ENCODE measurements around the gene DUSP15.
"Not testable (repeated sequence)": the region's sequence is repeated elsewhere in the genome, so short reads cannot be mapped to it uniquely, and the experiment has no call there.

The DUSP15 gene, protein sequence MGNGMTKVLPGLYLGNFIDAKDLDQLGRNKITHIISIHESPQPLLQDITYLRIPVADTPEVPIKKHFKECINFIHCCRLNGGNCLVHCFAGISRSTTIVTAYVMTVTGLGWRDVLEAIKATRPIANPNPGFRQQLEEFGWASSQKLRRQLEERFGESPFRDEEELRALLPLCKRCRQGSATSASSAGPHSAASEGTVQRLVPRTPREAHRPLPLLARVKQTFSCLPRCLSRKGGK

GRCh38 chr20:31869942-31870725 is at the start of gene DUSP15, which contains the start of gene TTLL9:
Gene DUSP15, minus strand, starts transcription at chr20:31870527. Its CDS starts 190 bp downstream, at chr20:31870337.
Gene TTLL9, plus strand, starts transcription at chr20:31870634. Its CDS starts 493 bp downstream, at chr20:31871127.
- DNase-seq (ENCODE audit: insufficient read length, low spot score) (no peak), FAIRE-seq (no peak)

DNA sequence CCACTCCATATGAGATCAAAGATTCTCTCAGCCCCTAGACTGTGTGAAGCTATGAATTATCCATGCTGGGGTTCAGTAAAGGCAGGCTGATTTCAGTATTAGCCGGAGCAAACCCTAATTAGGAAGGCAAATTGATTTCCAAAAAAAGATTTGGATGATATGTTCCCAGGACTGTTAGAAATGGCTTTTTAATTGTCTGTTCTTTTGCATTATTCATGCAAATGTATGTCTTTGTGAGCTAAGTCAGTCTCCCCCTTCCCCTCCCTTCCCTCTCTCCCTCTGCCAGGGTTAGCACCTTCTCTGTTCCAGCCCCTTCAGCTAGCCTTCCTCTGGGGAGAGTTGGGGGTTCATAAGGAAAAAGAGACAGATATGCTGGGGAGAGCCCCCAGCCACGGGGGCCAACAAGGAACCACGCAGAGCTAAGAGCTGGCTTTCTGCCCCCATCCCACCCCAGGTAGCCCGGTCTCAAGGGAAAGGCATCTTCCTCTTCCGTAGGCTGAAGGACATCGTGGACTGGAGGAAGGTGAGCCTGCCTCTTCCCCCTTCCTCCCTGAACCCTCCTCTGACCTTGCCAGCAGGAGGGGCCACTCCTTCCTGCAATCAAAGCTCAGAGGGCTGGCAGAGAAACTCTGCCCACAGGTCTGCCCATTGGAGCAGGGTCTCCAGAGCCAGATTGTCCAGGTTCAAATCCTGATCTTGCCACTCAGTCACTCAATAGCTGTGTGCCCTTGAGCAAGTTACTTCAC is 49.3 kb upstream of the DUSP15 start:
- FAIRE-seq (no peak), DNase-seq (ENCODE audit: insufficient read length, low spot score) (no peak)

- DNase-seq (ENCODE audit: insufficient read length, low spot score): no peak
- no peak for FAIRE-seq
Observed at GRCh38 chr20:31918466-31919105, 48.3 kb upstream of the DUSP15 start.

DNA sequence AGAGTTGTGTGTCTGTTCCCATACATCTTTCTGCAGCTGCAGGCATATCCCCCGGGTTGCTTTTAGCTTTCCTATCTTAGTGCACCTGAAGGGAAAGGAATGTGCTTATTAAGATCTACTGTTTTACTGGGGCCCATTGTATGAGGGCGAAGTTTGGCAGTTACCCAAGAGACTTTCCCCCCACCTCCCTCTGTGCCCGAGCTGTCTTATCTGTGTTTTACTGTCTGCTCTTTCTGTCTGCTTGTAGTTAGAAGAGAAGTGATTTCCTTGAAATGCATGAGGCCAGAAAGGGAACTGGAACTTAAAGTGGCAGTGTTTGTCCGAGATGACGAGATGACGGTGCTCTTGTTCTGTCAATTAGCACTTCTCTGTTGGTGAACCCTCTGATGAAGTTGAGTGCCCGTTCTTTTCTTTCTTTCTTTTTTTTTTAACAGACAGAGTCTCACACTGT is 47.7 kb upstream of the DUSP15 start:
- DNase-seq (ENCODE audit: insufficient read length, low spot score); FAIRE-seq: not testable (repeated sequence)

GRCh38 chr20:31916708-31917107 is 46.4 kb upstream of the DUSP15 start:
- no peak for FAIRE-seq
- no peak for DNase-seq (ENCODE audit: insufficient read length, low spot score)

DNA sequence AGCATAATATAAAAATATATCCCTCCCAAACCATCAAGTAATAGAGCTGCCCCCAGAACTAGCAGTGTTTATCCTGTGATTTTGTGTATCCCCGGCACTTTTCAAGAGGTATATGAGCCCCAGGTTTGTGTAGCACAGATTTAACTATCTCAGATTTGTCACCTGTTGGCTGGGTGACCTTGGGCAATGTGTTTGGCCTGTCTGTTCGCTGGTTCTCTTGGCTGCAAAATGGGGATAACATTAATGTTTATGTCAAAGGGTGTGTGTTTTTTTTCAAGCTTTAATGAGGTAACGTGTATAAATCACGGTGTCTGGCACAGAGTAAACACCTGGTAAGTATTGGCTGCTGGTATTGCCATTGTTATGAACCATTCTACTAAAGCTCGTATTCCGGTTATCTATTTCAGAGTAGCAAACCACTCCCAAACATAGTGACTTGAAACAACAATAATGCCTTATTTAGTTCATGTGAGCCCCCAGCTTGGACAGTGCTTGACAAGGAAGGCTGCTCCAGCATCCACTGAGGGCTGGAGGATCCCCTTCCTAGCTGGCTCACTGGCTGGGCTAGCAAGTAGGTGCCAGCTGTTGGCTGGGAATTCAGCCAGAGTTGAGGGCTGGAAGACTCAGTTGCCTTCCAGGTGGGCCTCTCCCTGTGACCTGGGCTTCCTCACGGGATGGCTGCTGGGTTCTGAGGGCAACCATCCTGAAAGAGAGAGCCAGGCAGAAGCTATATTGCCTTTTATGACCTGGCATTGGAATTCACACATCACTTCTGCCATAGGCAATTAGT is 45.4 kb upstream of the DUSP15 start:
- no peak for FAIRE-seq
- DNase-seq (ENCODE audit: insufficient read length, low spot score): no peak

GRCh38 chr20:31914170-31914569 is 43.8 kb upstream of the DUSP15 start:
- DNase-seq (ENCODE audit: insufficient read length, low spot score): no peak
- FAIRE-seq: no peak

DNA sequence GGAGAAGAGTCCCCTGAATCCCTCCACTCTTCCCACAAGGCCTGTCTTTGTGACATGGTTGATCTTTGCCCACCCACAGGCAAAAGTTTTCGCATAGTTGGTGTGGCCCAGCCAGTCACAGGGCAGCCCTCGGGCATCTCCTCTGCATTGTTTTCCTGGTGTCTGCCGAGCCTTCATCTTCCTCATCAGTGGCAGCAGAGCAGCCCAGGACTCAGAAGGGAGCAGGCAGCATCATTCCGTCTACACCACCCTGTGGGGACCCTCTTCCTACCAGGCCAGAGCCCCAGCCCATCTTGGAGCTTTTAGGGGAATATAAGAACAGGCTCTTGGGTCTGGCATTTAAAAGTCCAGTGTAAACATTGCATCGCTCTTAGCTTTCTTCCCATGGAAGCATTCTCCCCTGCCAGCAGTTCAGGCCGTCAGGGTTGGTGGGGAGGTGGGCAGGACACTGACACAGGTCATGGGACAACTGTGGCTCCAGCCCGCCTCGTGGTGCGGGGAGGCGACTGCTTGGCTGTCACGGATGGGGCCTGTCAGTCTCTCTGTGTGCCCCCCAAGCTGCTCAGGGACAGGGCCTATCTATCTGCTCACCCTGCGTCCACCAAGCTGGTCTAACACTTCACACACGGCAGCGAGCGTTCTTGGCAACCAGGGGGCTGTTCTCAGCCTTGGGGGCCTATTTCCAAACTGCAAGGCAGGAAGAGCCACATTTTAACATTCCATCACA is 43.3 kb upstream of the DUSP15 start:
- DNase-seq (ENCODE audit: insufficient read length, low spot score): no peak
- FAIRE-seq: no peak

GRCh38 chr20:31910071-31910803 is 39.9 kb upstream of the DUSP15 start:
- FAIRE-seq: no peak
- no peak for DNase-seq (ENCODE audit: insufficient read length, low spot score)

- FAIRE-seq: no peak
- no peak for DNase-seq (ENCODE audit: insufficient read length, low spot score)
Observed at GRCh38 chr20:31909253-31910070, 39.1 kb upstream of the DUSP15 start.

GRCh38 chr20:31908424-31908823 is 38.1 kb upstream of the DUSP15 start:
- no peak for FAIRE-seq
- DNase-seq (ENCODE audit: insufficient read length, low spot score): no peak

DNA sequence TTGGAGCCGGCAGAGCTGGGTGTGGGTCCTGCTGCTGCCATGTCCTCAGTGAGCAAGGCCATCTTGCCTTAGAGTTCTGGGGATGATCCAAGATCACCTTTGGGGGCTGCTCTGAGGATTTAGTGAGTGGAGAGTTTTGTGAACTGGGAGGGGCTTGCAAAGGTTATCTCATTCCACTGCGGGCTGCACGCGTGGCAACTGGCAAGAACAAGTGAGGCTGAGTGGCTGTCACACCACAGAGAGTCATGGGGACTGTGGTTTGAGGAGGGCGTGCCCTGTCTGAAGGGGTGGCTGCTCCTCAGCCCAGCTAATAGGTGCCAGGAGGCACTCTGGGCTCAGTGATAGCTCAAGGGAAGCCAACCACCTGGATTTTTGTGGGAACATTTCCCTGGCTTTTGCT is 37.7 kb upstream of the DUSP15 start:
- DNase-seq (ENCODE audit: insufficient read length, low spot score): no peak
- FAIRE-seq: no peak

DNA sequence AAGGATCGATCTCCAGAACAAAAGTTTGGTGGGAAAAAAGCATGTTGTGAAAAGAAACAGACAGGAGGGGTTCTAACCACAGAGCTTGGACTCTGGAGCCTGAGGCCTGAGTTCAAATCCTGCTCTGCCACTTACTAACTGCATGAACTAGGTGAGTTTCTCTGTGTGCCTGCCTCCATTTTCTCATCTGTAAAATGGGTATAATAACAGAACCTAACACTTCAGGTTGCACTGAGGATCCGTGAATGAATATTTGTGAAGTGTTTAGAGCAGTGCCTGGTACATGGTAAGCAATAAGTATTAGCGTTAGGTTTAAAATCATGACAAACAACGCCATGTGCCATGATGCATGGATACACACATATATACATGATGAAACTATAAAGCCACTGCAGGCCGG is 36.7 kb upstream of the DUSP15 start:
- FAIRE-seq (no peak), DNase-seq (ENCODE audit: insufficient read length, low spot score) (no peak)

DNA sequence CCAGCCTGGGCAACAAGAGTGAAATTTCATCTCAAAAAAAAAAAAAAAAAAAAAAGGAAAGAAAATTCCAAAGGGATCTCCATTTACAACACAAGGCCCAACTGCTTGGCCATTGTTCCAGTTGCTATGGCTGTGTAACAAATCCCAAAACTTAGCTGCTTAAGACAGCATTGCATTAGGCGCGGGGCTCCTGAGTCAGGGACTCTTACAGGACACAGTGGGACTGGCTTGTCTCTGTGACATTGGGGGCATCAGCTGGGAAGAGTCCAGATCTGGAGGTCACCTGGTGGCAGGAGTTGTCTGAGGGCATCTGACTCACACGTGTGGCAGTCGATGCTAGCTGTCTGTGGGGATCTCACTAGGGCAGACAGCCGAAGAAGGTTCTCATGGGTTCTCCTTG is 35.7 kb upstream of the DUSP15 start:
- FAIRE-seq: no peak
- no peak for DNase-seq (ENCODE audit: insufficient read length, low spot score)

DNA sequence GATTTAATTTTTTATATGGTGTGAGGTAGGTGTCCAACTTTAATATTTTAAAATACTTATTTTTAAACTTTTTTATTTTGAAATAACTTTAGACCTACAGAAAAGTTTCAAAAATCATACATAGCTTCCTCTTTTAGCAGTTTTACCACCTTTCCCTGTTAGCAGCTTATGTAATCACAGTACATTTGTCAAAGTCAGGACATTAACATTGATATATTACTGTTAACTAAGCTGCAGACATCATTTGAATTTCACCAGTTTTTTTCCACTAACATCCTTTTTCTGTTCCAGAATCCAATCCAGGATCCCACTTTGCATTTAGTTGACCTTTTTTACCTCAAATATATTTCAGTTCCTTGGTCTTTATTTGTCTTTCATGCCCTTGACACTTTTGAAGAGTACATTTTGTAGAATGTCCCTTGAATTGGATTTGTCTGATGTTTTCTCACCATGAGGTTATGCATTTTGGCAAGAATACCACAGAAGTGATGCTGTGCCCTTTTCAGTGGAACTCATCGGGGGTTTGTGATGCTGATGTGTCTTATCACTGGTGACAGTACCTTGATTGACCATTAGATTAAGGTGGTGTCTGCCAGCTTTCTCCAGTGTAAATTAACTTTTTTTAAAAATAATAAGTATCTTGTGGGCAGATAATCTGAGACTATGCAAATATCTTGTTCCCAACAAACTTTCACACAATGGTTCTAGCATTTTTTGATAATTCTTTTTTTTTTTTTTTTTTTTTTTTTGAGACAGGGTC is 33.5 kb upstream of the DUSP15 start:
- DNase-seq (ENCODE audit: insufficient read length, low spot score): no peak

DNA sequence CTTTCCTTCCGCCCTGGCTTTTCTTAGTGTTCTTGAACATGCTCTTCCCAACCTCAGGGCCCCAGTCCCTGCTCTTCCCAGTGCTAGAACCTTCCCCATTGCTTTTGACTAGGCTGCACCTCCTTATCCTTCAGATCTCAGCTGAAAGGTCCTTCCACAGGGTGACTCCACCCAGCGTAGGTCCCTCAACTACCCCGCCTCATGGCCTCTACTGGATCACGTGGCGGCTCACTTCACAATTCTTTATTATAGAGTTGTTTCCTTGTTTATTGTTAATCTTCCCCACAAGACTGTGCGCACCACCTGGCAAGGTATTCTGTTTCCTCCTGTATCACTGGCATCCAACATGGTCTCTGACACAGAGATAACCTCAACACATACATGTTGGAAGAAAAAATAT is 31.3 kb upstream of the DUSP15 start:
- DNase-seq (ENCODE audit: insufficient read length, low spot score) (no peak), FAIRE-seq (no peak)

More for the DNA sequence above, 33.5 kb upstream of the DUSP15 start:
- FAIRE-seq: no peak

DNA sequence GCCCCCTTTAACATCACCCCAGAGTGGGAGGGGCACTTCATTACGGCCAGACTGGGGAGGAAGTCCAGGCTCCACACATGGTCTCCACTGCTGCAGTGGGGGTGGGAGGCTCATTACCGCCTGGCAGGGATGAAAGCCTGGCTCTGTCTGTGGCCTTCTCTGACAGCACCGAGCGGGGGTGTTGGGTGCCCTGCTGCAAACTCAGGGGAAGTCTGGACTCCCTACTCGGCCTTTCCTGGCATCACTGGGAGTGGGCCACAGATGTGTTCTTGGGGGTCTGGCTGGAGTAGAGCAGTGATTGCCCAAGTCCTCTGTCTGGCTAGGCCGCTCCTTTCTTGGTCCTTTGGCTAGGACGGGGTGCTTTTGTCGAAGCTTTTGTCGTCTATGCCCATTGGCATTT is 27.2 kb upstream of the DUSP15 start:
- FAIRE-seq: no peak
- no peak for DNase-seq (ENCODE audit: insufficient read length, low spot score)
